ENCODE measurements around the gene MPG. TPM values are rescaled to one million over a fixed set of nuclear protein-coding genes. Genes with fewer than 3 reads are reported as not detected.
A peak's percentile ranks its signal among the peaks of the same experiment; 100 is the strongest.

Gene MPG
- total RNA-seq, 1 experiment from 2014 or later = 332 TPM

DNA sequence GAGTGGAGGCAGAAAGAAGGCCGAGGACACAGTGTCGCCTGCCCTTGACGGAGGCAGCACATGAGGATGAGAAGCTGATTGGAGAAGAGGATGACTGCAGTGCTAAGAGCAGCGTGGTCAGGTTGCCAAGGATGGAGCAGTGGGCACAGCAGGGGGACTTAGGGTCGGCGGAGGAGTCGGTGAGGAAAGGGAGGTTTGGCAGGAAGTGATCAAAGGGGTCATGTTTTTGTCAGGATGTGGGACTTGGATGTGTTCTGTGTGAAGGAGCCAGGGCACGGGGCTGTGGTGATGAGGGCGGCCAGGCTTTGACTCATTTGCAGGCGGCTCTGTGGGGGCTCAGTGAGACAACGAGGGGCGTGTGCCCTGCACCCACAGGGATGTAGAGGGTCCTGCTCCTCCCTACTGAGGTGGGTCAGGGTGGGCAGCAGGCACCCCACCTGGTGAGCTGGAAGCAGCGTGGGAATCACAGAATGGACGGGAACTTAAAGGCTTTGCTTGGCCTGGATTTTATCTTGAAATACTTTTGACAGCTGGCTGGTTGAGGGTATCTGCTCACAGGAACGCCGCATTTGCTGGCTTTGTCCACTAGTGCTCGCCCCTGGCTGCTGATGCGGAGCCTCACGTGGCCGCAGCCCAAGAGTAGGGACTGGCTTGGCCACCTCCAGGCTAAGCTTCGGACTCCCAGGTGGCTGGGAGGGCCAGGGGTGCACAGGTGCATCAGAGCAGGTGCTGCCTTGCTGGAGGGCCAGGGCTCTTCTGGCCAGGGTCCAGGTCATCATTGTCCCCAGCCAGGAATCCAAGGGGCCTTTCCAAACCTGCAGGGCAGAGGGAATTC, 6.0 kb downstream of the MPG start:
- no peak for DNase-seq (ENCODE audit: low spot score)

DNA sequence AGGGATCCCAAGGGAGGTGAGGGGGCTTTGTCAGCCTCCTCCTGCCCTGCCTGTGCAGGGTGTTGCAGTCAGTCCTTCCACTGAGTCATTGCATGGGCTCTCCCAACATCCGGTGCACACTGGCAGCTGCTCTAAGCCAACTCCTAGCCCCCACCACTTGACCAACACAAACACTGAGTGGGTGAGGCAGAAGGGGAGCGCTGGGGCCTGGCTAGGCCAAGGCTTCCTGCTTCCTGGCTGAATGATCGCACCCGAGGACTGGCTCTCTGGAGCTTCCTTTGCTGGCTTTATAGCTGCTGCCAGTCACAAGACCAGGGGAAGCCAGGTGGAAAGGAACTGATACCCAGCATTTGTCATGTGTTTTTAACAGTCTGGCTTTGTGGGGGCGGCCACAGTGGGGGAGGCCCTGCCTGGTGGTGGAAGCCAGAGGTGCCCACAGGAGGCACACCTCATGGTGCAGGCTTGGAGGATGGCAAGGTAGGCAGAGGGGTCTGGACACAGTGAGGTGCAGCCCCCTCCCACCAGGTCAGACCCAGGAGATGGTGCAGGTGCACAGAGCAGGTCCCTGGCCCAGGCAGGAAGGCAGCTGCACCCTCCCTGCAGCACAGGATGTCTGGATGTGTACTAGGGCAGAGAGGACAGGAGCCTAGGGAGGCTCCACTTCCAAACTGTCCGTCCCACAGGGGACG, 6.8 kb downstream of the MPG start:
- DNase-seq (ENCODE audit: low spot score) = no peak

DNA sequence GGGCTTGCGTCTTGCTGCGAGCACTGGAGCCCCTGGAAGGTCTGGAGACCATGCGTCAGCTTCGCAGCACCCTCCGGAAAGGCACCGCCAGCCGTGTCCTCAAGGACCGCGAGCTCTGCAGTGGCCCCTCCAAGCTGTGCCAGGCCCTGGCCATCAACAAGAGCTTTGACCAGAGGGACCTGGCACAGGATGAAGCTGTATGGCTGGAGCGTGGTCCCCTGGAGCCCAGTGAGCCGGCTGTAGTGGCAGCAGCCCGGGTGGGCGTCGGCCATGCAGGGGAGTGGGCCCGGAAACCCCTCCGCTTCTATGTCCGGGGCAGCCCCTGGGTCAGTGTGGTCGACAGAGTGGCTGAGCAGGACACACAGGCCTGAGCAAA, 7.4 kb downstream of the MPG start:
- no peak for DNase-seq (ENCODE audit: low spot score)

DNA sequence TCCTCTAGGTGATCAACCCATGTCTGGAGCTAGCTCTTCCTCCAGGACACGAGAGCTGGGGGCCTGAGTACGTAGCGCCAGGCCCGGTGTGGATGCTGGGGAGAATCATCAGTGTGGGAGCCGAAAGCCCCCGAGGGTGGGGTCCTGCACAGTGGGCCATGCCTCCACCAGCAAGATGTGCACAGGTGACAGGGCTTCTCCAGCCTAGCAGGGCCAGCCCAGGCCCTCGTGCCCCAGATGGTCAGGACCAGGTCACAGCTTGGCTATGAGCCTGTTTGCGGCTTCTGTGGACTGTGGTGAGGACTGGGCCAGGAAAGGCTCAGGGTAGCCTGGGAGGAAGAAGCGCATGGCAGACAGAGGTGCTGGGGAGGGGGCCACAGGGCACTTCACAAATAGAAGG, 7.8 kb downstream of the MPG start:
- no peak for DNase-seq (ENCODE audit: low spot score)

DNA sequence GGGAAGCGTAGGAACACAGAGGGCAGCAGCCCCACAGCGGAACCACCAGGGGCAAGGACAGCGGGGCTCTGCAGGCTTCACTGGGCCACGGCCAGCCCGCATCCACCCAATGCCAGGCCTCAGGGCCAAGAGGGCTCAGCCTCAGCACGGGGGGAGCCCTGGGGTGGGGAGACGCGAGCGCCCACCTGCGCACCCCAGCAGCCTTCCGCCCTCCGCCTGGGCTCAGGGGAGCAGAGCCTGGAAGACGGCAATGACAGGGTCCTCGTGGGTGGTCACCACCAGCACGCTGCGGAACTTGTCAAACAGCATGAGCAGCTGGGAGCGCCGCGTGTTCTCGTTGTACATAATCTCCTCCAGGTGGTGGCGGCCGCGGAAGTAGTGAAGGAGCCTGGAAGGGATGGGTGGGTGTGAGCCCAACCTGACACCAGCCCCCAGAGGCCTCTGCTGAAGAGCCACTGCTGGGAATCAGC, 8.5 kb downstream of the MPG start:
- no peak for DNase-seq (ENCODE audit: low spot score)

DNA sequence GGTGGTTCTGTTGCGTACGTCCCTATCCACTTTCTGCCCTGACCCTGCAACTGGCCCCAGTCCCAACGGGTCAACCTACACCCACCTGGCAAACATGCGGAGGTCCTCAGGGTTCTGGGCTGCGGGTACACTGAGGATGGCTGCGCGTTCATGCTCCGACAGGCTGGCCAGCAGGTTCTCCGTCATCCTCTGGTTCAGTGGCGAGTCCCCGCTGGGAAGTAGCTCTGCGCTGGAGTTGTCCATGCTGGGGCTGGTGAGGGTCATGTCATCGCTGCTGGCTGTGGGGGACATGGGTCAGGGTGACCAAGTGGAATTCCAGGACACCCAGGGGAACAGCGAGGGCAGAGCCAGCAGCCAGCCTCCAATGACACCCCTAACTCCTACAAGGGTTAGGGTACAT, 10.6 kb downstream of the MPG start:
- DNase-seq (ENCODE audit: low spot score) = no peak

DNA sequence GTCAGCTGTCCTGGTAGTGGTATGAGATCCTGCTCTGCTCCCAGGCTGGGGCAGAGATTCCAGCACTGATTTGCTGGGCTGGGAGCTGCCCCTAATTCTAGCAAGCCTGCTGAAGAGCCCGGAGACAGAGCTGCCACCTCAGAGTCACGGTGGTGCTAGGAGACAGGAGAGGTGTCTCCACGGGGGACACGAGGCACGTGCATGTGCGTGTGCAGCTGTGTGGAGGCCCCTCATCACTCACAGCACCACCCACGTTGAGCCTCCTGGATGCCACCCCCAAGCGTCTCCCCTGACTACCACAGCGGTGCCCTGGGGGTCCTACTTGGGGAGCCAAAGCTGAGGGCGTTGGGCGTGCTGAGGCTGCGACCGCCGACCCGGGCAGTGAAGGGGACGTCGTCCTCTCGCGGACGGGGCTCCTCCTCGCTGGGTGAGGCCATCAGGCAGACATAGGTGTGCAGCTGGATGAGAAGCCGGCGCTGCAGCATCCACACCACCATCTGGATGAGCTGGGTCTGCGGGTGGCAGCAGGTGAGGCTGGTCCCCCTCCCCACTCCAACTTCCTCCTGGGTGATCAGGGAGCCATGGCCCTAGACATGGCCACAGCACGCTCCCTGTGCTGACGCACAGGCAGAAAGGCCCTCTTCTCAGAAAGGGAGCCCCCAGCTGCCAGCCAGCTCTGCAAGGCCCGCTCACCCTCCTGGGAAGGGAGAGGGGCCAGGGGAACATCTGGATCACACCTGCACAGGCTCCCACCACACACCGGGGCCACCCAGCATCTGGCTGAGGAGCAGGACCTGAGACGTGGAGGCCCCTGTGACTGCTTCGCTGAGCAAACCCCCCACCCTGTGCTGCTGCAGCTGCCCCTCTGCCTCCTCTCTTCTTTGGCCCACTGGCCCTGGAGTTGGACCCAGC, 11.6 kb downstream of the MPG start:
- DNase-seq (ENCODE audit: low spot score) = no peak

DNA sequence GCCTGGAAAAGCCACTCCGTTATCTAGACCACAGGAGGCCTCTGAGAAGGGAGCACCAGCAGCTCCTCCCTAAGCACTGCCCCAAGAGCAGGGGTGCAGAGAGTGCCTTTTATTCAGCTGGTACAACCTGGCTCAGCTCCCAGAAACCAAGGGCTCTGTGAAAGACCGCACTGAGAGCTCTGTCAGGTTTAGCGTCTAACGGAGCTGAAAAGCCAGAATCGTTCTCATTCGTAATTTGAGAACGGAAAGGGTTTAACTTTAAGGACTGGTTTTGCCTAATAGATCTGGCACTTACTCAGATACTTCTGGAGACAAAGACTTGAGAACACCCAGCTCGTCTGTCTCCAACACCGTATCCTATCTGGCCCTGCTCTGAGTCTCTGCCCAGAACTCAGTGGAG, 13.5 kb downstream of the MPG start:
- no peak for DNase-seq (ENCODE audit: low spot score)

DNA sequence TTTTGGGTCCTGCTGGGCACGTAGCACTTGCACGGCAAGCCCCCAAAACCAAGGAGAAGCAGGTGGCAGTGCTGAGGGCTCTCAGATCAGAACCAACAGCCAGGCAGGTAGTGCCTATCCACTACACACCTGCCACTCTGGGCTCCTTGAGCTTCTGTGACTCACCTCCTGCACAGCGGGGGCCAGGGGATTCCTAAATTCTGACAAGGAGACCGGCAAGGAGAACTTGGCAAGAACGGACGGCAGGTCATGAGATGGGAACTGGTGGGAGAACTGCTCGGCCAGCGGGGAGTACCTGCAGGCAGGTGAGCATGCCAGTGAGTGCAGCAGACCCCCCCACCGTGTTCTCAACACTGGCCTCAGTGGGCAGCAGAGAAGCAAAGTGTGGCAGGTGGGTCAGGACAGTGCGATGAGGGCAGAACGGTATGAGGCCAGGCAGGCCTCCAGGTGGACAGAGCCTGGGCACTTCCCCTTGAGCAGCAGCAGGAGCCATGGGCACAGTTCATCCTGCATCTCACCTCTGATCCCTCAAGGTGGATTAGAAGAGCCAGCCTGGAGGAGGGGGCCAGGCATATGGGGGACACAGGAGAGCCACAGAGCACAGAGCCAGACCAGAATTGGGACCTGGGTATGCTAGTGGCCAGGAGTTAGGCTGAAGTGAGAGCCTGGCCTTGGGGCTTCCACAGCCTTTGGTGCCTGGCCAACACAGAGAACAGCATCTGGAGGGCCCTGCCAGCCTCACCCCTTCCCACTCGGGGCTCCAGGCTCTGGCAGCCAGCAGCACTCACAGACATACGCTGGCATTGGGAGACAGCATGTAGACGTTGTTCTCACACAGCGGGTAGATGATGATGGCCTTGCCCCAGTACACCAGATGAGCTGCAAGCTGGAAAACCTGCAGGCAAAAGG, 14.7 kb downstream of the MPG start:
- DNase-seq (ENCODE audit: low spot score) = no peak

DNA sequence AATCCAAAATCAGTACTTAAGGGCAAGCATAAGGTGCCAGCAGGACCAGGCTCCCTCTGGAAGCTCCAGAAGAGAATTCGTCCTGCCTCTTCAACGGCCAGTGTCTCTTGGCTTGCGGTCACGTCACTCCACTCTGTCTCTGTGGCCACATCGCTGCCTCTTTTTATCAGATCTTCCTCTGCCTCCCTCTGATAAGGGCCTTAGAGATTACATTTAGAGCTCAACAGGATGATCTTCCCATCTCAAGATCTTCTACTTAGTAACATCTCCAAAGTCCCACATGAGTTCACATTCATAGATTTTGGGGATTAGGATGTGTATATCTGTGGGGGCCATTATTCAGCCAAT, 16.9 kb downstream of the MPG start:
- no peak for DNase-seq (ENCODE audit: low spot score)

DNA sequence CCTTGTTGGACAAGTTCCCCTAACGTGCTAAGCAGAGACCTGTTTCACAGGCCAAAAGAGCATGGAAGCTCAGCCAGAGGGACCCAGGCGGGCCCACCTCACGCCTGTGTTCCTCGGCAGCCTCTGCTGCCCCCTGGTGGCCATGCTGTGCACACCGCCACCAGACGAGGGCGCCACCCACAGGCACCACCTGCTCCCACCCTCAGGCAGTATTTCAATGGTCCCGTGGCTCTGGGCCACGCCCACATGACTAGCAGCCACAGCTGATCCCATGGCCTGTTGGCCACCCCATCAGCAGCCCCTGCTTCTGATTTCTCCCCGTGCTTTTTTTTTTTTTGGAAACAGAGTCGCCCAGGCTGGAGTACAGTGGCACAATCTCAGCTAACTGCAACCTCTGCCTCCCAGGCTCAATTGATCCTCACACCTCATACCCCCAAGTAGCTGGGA, 18.9 kb downstream of the MPG start:
- peak; percentile 91 for DNase-seq (ENCODE audit: low spot score)

DNA sequence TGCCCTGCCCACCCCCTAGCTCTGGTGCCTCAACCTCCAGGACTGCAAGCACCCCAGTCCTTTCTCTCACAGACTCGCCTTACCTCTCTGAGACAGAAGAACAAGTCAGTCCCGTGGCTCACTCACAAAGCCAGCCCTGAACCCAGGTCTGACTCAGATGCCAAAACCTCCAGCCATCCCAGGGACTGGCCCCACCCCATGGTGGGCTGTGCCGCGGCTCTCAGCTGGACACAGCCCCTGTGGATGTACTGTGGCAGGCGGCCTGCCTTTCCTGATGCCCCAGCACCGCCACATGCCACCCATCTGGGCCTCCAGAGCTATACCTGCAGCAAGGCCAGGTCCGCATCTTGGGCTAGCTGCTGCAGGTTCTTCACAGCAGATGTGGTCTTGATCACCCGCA, 19.8 kb downstream of the MPG start:
- DNase-seq (ENCODE audit: low spot score) = no peak

DNA sequence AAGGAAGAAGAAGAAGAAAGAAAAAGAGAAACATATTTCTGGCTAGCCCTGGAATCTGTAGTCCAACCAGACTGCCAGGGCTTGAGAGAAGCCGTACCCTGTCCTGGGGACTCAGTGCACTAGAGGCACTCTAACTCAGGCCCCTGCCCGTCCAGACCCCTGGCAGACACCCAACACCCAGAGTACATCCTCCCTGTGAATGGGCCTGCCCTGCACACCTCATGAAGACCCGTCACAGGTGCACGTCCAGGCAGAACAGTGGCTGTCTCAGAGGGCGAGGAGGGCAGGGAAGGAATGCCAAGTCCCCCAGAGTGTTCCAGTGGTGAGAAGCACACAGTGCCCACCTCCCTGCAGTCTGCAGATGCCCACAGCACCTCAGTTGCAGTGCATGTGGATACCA, 23.0 kb downstream of the MPG start:
- DNase-seq (ENCODE audit: low spot score) = no peak

DNA sequence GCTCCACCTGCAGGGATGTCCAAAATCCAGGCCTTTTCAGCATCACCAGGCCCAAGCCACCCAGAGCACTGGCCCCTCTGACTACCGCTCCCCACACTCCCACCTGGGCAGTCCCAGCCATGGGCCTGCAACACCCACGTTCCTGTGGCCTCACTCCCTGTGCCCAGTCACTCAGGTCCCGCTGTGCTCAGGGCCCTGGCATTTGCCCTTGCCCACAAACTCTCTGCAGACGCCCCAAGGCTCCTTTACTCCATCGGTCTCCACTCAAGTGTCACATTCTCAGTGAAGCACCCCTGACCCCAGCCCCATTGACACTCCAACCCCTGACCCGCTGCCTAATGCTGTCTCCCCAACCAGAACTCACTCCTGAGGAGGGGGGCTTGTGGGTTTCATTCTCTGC, 23.6 kb downstream of the MPG start:
- no peak for DNase-seq (ENCODE audit: low spot score)

DNA sequence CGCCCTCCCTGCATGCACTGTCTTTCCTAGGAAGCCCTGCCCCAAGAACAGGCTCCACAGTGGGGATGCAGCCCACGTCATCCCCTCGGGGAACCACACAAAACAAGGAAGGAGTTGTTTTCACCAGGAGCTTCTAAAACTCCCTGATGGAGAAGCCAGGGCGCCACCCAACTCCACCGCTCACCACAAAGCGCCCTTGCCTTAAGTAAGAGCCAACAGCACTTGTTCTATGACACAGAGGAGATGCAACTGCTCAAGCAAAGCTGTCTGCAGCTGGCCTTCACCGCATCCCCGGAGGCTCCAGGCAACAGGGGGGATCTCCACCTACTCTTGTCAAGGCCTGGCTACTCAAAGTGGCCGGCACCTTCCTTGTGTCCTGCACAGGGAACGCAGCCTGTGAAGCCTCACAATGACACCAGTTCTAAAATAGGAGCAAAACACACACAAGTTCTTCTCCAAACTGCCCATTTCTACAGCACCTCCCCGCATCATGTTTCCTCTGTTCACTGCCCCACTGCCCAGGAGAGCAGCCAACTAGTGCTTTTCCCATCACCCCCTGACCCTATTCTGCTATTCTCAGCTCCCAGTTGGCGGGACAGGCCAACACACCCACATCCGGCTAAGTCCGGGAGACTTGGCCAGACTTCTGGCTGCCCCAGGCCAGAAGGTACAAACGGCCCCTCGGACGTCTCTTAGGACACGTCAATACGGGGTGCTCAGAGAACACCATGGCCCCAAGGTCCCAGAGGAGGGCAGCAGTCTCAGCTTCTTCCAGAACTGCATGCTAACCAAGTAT, 24.2 kb downstream of the MPG start:
- no peak for DNase-seq (ENCODE audit: low spot score)

DNA sequence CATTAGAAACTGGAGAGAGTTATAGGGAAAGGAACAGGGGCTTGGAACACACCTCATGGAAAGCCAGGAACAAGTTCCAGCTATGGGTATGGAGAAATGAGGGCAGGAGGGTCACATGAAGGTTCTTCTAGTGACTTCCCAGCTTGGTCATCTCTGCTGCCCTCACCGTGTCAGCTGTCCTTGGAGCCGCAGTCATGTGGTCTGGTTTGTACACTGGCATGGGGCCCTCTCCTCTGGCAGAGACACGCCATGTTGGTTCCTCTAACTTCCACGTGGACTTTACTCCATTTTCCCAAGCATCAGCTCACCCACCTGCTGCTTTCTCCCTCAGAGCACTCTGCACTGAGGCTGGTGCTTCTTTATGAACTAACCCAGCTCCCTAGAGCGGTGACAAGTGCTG, 26.3 kb downstream of the MPG start:
- no peak for DNase-seq (ENCODE audit: low spot score)

DNA sequence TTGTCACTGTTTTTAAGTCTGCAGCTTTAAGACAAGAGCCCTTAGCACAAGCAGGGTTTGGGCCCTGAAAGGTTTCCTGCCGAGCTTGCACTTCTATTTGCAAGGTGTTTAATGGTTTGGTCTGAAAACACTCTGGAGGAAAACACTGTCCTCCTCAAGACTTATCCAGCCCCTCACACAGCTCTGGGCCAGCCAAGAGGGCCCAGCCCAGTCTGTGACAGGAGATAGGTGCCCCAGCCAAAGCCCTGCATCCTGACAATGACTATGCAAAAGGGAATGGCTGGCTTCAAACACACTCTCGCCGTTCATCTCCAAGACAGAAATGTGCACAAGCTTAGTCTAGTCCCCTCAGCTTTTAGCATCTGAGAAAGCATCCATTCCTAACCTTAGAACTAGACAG, 26.9 kb downstream of the MPG start:
- no peak for DNase-seq (ENCODE audit: low spot score)

DNA sequence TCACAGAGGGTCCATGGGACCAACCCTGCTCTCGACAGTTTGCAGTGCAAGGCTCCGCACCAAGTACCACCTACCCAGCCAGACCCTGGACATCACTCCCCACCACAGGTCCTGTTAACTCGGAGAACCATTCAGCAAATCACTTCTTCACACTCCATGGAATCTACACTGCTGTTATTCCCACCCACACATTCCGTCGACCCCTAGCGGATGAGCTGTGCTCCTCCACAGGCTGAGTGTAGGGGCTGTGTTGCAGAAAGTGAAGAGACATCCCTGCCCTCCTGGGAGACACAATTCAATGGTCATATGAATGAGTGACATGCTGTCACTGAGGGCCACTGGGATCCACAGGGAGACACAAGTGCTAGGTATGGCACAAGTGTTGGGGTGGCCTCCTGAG, 27.5 kb downstream of the MPG start:
- no peak for DNase-seq (ENCODE audit: low spot score)

DNA sequence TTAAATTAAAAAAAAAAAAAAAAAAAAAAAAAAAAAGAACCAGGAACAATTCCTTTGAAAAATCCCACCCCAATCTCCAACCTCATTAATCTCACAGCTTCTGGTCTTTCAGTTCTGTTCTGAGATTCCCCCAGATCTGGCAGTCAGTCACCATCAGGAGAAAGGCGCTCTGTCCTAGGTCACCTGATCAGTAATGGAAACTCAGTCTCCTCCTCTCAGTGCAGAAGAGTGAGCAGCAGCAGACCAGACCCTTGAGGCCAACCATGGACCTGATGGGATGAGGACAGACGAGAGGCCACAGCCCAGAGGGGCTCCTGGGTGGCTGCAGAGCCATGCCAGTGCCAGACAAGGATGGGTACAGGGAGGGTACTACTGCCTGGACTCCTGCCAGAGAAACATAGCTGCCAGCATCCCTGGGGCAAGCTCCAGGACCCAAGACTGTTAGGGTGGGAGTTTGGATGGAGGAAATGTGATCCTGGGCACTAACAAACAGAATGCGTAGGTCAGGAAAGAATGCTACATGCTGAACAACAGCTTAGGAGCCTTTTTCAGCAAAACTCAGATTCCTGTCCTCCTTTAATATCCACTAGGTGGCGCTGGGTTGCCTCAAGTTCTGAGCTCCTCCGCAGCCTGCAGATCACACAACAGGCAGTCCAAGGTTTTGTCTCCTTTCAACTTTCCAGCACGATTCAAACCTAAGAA, 28.7 kb downstream of the MPG start:
- peak; percentile 76 for DNase-seq (ENCODE audit: low spot score)

All from HT-29 (cell line).